Mucosa of rectum (tissue), 2 donors: ENCODE data around the gene ARFGAP3.

Experiments
- H3K27ac ChIP-seq, 2 donors: one replicate each; pipeline ENCODE4 v1.7.0; 2013; ENCODE audit warnings: inconsistent platforms in 2 of 2, low read depth in 2 of 2, low read length in 2 of 2
- H3K27me3 ChIP-seq, 2 donors: one replicate each; pipeline ENCODE4 v1.7.0; 2013; ENCODE audit warnings: low read length in 2 of 2; ENCODE audit not compliant: control insufficient read depth in 2 of 2, insufficient read depth in 2 of 2
- H3K36me3 ChIP-seq, 2 donors: one replicate each; pipeline ENCODE4 v1.7.0; 2013; ENCODE audit warnings: low read length in 2 of 2; ENCODE audit not compliant: control insufficient read depth in 2 of 2, insufficient read depth in 2 of 2
- H3K4me1 ChIP-seq, 2 donors: one replicate each; pipeline ENCODE4 v1.7.0; 2013; ENCODE audit warnings: low read length in 2 of 2, mild to moderate bottlenecking in 1 of 2; ENCODE audit not compliant: control insufficient read depth in 2 of 2, insufficient read depth in 2 of 2
- H3K4me3 ChIP-seq, 2 donors: one replicate each; pipeline ENCODE4 v1.7.0; 2013; ENCODE audit warnings: low read length in 2 of 2
- H3K9ac ChIP-seq, 2 donors: one replicate each; pipeline ENCODE4 v1.7.0; 2013; ENCODE audit warnings: low read length in 2 of 2, low read depth in 1 of 2, mild to moderate bottlenecking in 1 of 2
- H3K9me3 ChIP-seq, 2 donors: one replicate each; pipeline ENCODE4 v1.7.0; 2013; ENCODE audit warnings: low read length in 2 of 2; ENCODE audit not compliant: control insufficient read depth in 2 of 2
- donor health status: healthy.
- donor health status: Normal muscosa, but diverticular disease.

The ARFGAP3 gene

GRCh38 chr22:42829302-42829701 is 27.8 kb downstream of the ARFGAP3 start:
- Histone ChIP-seq H3K4me1 (no peaks in the 10 kb centered on the region), H3K4me3 (no peak overlapping the region), H3K9ac (no peak overlapping the region), H3K27me3 (no peaks in the 10 kb centered on the region), H3K36me3 (peaks cover 38 to 49% of the 10 kb centered on the region in 2 donors), H3K27ac (no peak overlapping the region), H3K9me3 (no peaks in the 10 kb centered on the region)

GRCh38 chr22:42825796-42826195 is 31.3 kb downstream of the ARFGAP3 start:
- Histone ChIP-seq H3K27me3 (no peaks in the 10 kb centered on the region), H3K27ac (no peak overlapping the region), H3K4me1 (no peaks in the 10 kb centered on the region), H3K4me3 (no peak overlapping the region), H3K9ac (no peak overlapping the region), H3K36me3 (peaks cover 43 to 47% of the 10 kb centered on the region in 2 donors), H3K9me3 (no peaks in the 10 kb centered on the region)

- Histone ChIP-seq H3K4me1 (no peaks in the 10 kb centered on the region), H3K27ac (no peak overlapping the region), H3K27me3 (no peaks in the 10 kb centered on the region), H3K9me3 (no peaks in the 10 kb centered on the region), H3K9ac (no peak overlapping the region), H3K36me3 (peaks cover 30 to 33% of the 10 kb centered on the region in 2 donors), H3K4me3 (no peak overlapping the region)
These were observed 35.7 kb downstream of the ARFGAP3 start for GRCh38 chr22:42821386-42821785.

- Histone ChIP-seq H3K27ac (no peak overlapping the region), H3K9me3 (no peaks in the 10 kb centered on the region), H3K27me3 (no peaks in the 10 kb centered on the region), H3K4me1 (no peaks in the 10 kb centered on the region), H3K36me3 (peaks cover 30 to 34% of the 10 kb centered on the region in 2 donors), H3K4me3 (no peak overlapping the region), H3K9ac (no peak overlapping the region)
These were observed 36.9 kb downstream of the ARFGAP3 start for GRCh38 chr22:42820045-42820763.

GRCh38 chr22:42819412-42820044 is 37.5 kb downstream of the ARFGAP3 start:
- H3K4me1 ChIP-seq = no peaks in the 10 kb centered on the region
- H3K9ac ChIP-seq = no peak overlapping the region
- no peaks in the 10 kb centered on the region for H3K27me3 ChIP-seq
- H3K4me3 ChIP-seq = no peak overlapping the region
- no peaks in the 10 kb centered on the region for H3K9me3 ChIP-seq
- H3K27ac ChIP-seq = no peak overlapping the region
- H3K36me3 ChIP-seq = peaks cover 24 to 31% of the 10 kb centered on the region in 2 donors

- Histone ChIP-seq H3K4me1 (no peaks in the 10 kb centered on the region), H3K9me3 (no peaks in the 10 kb centered on the region), H3K36me3 (peaks cover 29 to 32% of the 10 kb centered on the region in 2 donors), H3K9ac (no peak overlapping the region), H3K27ac (no peak overlapping the region), H3K27me3 (no peaks in the 10 kb centered on the region), H3K4me3 (no peak overlapping the region)
These were observed 39.5 kb downstream of the ARFGAP3 start for GRCh38 chr22:42817556-42817955.

GRCh38 chr22:42816336-42816735 is 40.7 kb downstream of the ARFGAP3 start:
- H3K4me1 ChIP-seq = no peaks in the 10 kb centered on the region
- no peak overlapping the region for H3K4me3 ChIP-seq
- no peaks in the 10 kb centered on the region for H3K9me3 ChIP-seq
- H3K27me3 ChIP-seq = no peaks in the 10 kb centered on the region
- H3K36me3 ChIP-seq = peaks cover 25 to 27% of the 10 kb centered on the region in 2 donors
- H3K27ac ChIP-seq = no peak overlapping the region
- H3K9ac ChIP-seq = no peak overlapping the region

- Histone ChIP-seq H3K27ac (no peak overlapping the region), H3K4me1 (no peaks in the 10 kb centered on the region), H3K4me3 (no peak overlapping the region), H3K36me3 (peaks cover 24 to 34% of the 10 kb centered on the region in 2 donors), H3K9ac (no peak overlapping the region), H3K9me3 (no peaks in the 10 kb centered on the region), H3K27me3 (no peaks in the 10 kb centered on the region)
These were observed 42.5 kb downstream of the ARFGAP3 start for GRCh38 chr22:42814616-42815015.

GRCh38 chr22:42814215-42814614 is 42.9 kb downstream of the ARFGAP3 start:
- Histone ChIP-seq H3K27me3 (no peaks in the 10 kb centered on the region), H3K4me3 (no peak overlapping the region), H3K27ac (no peak overlapping the region), H3K9ac (no peak overlapping the region), H3K4me1 (no peaks in the 10 kb centered on the region), H3K9me3 (no peaks in the 10 kb centered on the region), H3K36me3 (peaks cover 24 to 35% of the 10 kb centered on the region in 2 donors)

GRCh38 chr22:42813501-42813900 is 43.6 kb downstream of the ARFGAP3 start:
- Histone ChIP-seq H3K27ac (no peak overlapping the region), H3K27me3 (no peaks in the 10 kb centered on the region), H3K4me3 (no peak overlapping the region), H3K4me1 (no peaks in the 10 kb centered on the region), H3K9me3 (no peaks in the 10 kb centered on the region), H3K36me3 (peaks cover 27 to 39% of the 10 kb centered on the region in 2 donors), H3K9ac (no peak overlapping the region)
